Endodermal cell (in vitro differentiated cells): ENCODE data around the gene SLC6A5. TPM values are rescaled to one million over a fixed set of nuclear protein-coding genes. Genes with fewer than 3 reads are reported as not detected.

ENCODE experiments used
- DNase-seq: peaks from one replicate; pipeline ENCODE4 v3.0.0-alpha.2; 2017
- H3K27ac ChIP-seq: 2 replicates; pipeline ENCODE4 v1.5.1; 2013; ENCODE audit warnings: mild to moderate bottlenecking, low read depth, low read length, moderate library complexity
- H3K27me3 ChIP-seq: 2 replicates; pipeline ENCODE4 v1.6.1; 2013; ENCODE audit warnings: mild to moderate bottlenecking, low read length, moderate library complexity; ENCODE audit not compliant: insufficient read depth, control insufficient read depth, poor library complexity, severe bottlenecking
- H3K36me3 ChIP-seq: 2 replicates; pipeline ENCODE4 v1.7.0; 2013; ENCODE audit warnings: mild to moderate bottlenecking, low read length, moderate library complexity; ENCODE audit not compliant: control insufficient read depth, insufficient read depth
- H3K4me1 ChIP-seq: one replicate; pipeline ENCODE4 v1.7.0; 2013; ENCODE audit warnings: low read length; ENCODE audit not compliant: control insufficient read depth, insufficient read depth
- H3K4me3 ChIP-seq: 2 replicates; pipeline ENCODE4 v1.5.1; 2013; ENCODE audit warnings: mild to moderate bottlenecking, low read length, moderate library complexity
- H3K9ac ChIP-seq: 2 replicates; pipeline ENCODE4 v1.6.1; 2013; ENCODE audit warnings: mild to moderate bottlenecking, low read length, moderate library complexity; ENCODE audit not compliant: poor library complexity, severe bottlenecking; ENCODE audit errors: extremely low read depth
- H3K9me3 ChIP-seq: 2 replicates; pipeline ENCODE4 v1.6.1; 2013; ENCODE audit warnings: mild to moderate bottlenecking, low read length, moderate library complexity; ENCODE audit not compliant: control insufficient read depth
- H3K27ac Mint-ChIP-seq: 2 replicates; pipeline ENCODE4 v1.8.0; 2020; ENCODE audit warnings: mixed read lengths
- H3K27me3 Mint-ChIP-seq: 2 replicates; pipeline ENCODE4 v1.8.0; 2021; ENCODE audit warnings: mild to moderate bottlenecking, mixed read lengths; ENCODE audit not compliant: insufficient read depth
- H3K36me3 Mint-ChIP-seq: 2 replicates; pipeline ENCODE4 v1.8.0; 2020; ENCODE audit warnings: low read depth, mixed read lengths
- H3K4me1 Mint-ChIP-seq: 2 replicates; pipeline ENCODE4 v1.8.0; 2020; ENCODE audit warnings: mixed read lengths
- H3K4me3 Mint-ChIP-seq: 2 replicates; pipeline ENCODE4 v1.8.0; 2020; ENCODE audit warnings: mild to moderate bottlenecking, moderate library complexity, mixed read lengths
- H3K9me3 Mint-ChIP-seq: 2 replicates; pipeline ENCODE4 v1.8.0; 2020; ENCODE audit warnings: mild to moderate bottlenecking, mixed read lengths
- WGBS, 2 experiments: methylation state at CpG; one replicate each; pipeline versions ENCODE4 v1.1.5 to v1.1.7; 2013; ENCODE audit warnings: missing lambda C conversion rate in 2 of 2, mixed read lengths in 1 of 2; ENCODE audit not compliant: insufficient coverage in 1 of 2, insufficient read length in 1 of 2; 5-methylcytosine and 5-hydroxymethylcytosine counted together
- total RNA-seq, 2 donors: library from RNA; stranded (reverse); fragmentation: NEBNext Ultra II Directional in 1 of 2; extraction: Animal tissue kit (Norgen Biotek cat#: 25700) in 1 of 2; gene quantifications; 2 replicates in 1 of 2; 3 replicates in 1 of 2; pipeline ENCODE4 v1.2.1, GENCODE V29; 2021
- TF ChIP-seq, protein P1 (sequence below): fragments of 200-600 bp; sonication (generic); conservative IDR thresholded peaks from 2 replicates; pipeline ENCODE4 v1.5.0; 2021; ENCODE audit warnings: antibody characterized with exemption, mild to moderate bottlenecking

Gene SLC6A5
- total RNA-seq, 2 donors from 2014 or later, result not detected

GRCh38 chr11:20558741-20559140 lies 40.7 kb upstream of the SLC6A5 start:
- H3K9ac ChIP-seq, result no peak overlapping the region
- Mint-ChIP-seq H3K36me3 (peaks cover 4% of the 10 kb centered on the region), H3K9me3 (peaks cover 21% of the 10 kb centered on the region), H3K27ac (no peak overlapping the region), H3K4me3 (no peak overlapping the region), H3K4me1 (peaks cover 14% of the 10 kb centered on the region), H3K27me3 (peaks cover 4% of the 10 kb centered on the region)
- H3K27ac ChIP-seq, result no peak overlapping the region
- 85 to 94% methylated on average over 4 of the region's 4 CpGs for WGBS, 2 experiments
- H3K4me3 ChIP-seq, result no peak overlapping the region
- H3K36me3 ChIP-seq, result no peaks in the 10 kb centered on the region
- peaks cover 19% of the 10 kb centered on the region for H3K9me3 ChIP-seq
- TF ChIP-seq, protein P1, sequence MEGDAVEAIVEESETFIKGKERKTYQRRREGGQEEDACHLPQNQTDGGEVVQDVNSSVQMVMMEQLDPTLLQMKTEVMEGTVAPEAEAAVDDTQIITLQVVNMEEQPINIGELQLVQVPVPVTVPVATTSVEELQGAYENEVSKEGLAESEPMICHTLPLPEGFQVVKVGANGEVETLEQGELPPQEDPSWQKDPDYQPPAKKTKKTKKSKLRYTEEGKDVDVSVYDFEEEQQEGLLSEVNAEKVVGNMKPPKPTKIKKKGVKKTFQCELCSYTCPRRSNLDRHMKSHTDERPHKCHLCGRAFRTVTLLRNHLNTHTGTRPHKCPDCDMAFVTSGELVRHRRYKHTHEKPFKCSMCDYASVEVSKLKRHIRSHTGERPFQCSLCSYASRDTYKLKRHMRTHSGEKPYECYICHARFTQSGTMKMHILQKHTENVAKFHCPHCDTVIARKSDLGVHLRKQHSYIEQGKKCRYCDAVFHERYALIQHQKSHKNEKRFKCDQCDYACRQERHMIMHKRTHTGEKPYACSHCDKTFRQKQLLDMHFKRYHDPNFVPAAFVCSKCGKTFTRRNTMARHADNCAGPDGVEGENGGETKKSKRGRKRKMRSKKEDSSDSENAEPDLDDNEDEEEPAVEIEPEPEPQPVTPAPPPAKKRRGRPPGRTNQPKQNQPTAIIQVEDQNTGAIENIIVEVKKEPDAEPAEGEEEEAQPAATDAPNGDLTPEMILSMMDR, result no peak
- no peaks in the 10 kb centered on the region for H3K27me3 ChIP-seq
- no peak for DNase-seq
- peaks cover 7% of the 10 kb centered on the region for H3K4me1 ChIP-seq

DNA sequence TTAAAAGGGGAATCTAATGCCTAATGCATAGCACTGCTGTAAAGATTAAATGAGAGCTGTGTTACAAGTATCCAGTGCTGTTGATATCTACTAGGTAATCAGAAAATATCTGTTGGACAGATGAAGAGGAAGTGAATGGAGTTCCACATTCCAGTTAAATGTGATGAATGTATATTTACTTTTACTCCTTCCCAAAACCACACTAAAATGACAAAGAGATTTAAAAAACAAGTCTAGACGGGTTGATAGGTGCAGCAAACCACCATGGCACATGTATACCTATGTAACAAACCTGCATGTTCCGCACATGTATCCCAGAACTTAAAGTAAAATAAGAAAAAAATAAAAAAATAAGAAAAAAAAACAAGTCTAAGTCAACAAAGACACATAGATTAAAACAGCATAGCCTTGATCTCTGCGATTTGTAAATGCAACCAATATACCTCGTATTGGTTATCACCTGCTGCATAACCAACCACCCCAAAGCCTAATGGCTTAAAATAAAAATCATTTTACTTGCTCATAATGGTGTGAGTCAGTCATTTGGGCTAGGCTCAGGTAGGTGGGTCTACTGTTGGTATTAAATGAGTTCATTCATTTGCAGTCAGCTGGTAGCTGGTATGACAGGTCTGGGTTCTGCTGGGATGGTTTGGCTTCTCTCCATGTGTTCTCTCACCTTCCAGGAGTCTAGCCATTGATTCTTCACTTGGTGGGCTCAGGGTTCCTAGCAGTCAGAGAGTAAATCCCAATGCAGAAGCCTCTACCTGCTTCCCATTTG lies 39.7 kb upstream of the SLC6A5 start:
- Mint-ChIP-seq H3K36me3 (peaks cover 4% of the 10 kb centered on the region), H3K4me3 (no peak overlapping the region), H3K4me1 (peaks cover 14% of the 10 kb centered on the region), H3K9me3 (peaks cover 21% of the 10 kb centered on the region), H3K27me3 (peaks cover under 1% of the 10 kb centered on the region), H3K27ac (no peak overlapping the region)
- 96 to 100% methylated on average over 1 to 3 of the region's 4 CpGs for WGBS, 2 experiments
- Histone ChIP-seq H3K36me3 (no peaks in the 10 kb centered on the region), H3K9ac (no peak overlapping the region), H3K27me3 (no peaks in the 10 kb centered on the region), H3K27ac (no peak overlapping the region), H3K4me3 (no peak overlapping the region), H3K4me1 (peaks cover 7% of the 10 kb centered on the region), H3K9me3 (peaks cover 19% of the 10 kb centered on the region)
- TF ChIP-seq, protein P1, result no peak
- DNase-seq, result no peak

- Mint-ChIP-seq H3K9me3 (peaks cover under 1% of the 10 kb centered on the region), H3K27ac (no peak overlapping the region), H3K27me3 (no peaks in the 10 kb centered on the region), H3K36me3 (no peaks in the 10 kb centered on the region), H3K4me3 (no peak overlapping the region), H3K4me1 (peaks cover 16% of the 10 kb centered on the region)
- Histone ChIP-seq H3K9ac (no peak overlapping the region), H3K4me1 (peaks cover 7% of the 10 kb centered on the region), H3K36me3 (no peaks in the 10 kb centered on the region), H3K9me3 (peaks cover 1% of the 10 kb centered on the region), H3K4me3 (no peak overlapping the region), H3K27me3 (no peaks in the 10 kb centered on the region), H3K27ac (no peak overlapping the region)
- WGBS, 2 experiments, result 88 to 91% methylated on average over 1 of the region's 1 CpG
- no peak for DNase-seq
- TF ChIP-seq, protein P1, result no peak
Measured at GRCh38 chr11:20561915-20562314, 37.5 kb upstream of the SLC6A5 start.
